OCI-LY3 (cell line): ENCODE data around the gene FEN1.

Source experiments
- H2AFZ ChIP-seq: fragments of 200-600, 300-600 bp; shearing (Covaris generic); 2 replicates; pipeline ENCODE4 v1.6.0; 2014; ENCODE audit warnings: antibody characterized with exemption, low read depth, low read length
- H3K27ac ChIP-seq: fragments of 200-600, 300-600 bp; sonication (generic); 2 replicates; pipeline ENCODE4 v1.5.1; 2014; ENCODE audit warnings: mild to moderate bottlenecking, low read length, moderate library complexity, mixed read lengths
- H3K27me3 ChIP-seq: fragments of 200-600, 300-600 bp; sonication (generic); 2 replicates; pipeline ENCODE4 v1.6.1; 2014; ENCODE audit warnings: low read depth, low read length, mixed read lengths
- H3K36me3 ChIP-seq: fragments of 200-600, 300-600 bp; sonication (generic); replicated peaks from 2 replicates; pipeline ENCODE3; 2014; ENCODE audit warnings: low read depth, low read length, mixed read lengths
- H3K4me1 ChIP-seq: fragments of 300-600, 200-600 bp; sonication (generic); 2 replicates; pipeline ENCODE4 v1.6.1; 2014; ENCODE audit warnings: low read length, mixed read lengths
- H3K4me2 ChIP-seq: fragments of 200-600, 300-600 bp; sonication (generic); 2 replicates; pipeline ENCODE4 v1.6.1; 2014; ENCODE audit warnings: low read length, mixed read lengths
- H3K4me3 ChIP-seq: fragments of 300-600, 200-600 bp; sonication (generic); 2 replicates; pipeline ENCODE4 v1.5.1; 2014; ENCODE audit warnings: antibody characterized with exemption, mild to moderate bottlenecking, low read length, moderate library complexity
- H3K79me2 ChIP-seq: fragments of 300-600, 200-600 bp; shearing (Covaris generic); 2 replicates; pipeline ENCODE4 v1.6.1; 2014; ENCODE audit warnings: mild to moderate bottlenecking, low read length, mixed read lengths
- H3K9ac ChIP-seq: fragments of 300-600, 200-600 bp; shearing (Covaris generic); 2 replicates; pipeline ENCODE4 v1.6.0; 2014; ENCODE audit warnings: mild to moderate bottlenecking, low read length, moderate library complexity
- H3K9me3 ChIP-seq: fragments of 200-600, 300-600 bp; shearing (Covaris generic); 2 replicates; pipeline ENCODE4 v1.6.1; 2014; ENCODE audit warnings: low read length, mixed read lengths; ENCODE audit not compliant: insufficient read depth
- H4K20me1 ChIP-seq: fragments of 200-600, 300-600 bp; sonication (generic); 2 replicates; pipeline ENCODE4 v1.6.1; 2016; ENCODE audit warnings: low read length, mixed read lengths; ENCODE audit not compliant: insufficient read depth
- CTCF ChIP-seq: fragments of 200-600, 300-600 bp; sonication (generic); IDR thresholded peaks from 2 replicates; pipeline ENCODE4 v1.5.1; 2014; ENCODE audit warnings: antibody characterized with exemption, low read length, low read depth
- EZH2phosphoT487 ChIP-seq: fragments of 200-600 bp; shearing (Covaris generic); IDR thresholded peaks from 2 replicates; pipeline ENCODE4 v1.6.1; 2018; ENCODE audit warnings: antibody characterized with exemption, mixed run types, low read depth

The FEN1 gene

DNA sequence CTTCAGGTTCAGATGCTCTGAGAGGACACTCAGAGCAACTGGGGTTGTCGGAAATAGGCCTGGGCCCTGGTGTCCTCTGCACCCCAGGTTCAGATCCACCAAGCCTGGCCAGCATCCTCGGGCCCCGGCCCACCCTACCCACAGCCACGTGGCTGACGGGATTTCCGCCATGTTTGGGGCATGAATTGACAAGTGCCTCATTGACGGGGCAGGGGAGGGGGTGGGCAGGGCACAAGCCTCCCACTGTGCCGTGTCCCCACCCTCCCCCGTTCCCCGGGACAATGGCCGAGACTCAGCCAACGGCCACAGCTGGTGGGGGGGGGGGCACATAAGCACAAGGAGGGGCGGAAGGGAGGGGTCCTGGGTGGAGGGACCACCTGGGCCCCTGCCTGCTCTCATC, 31.8 kb upstream of the FEN1 start:
- H3K4me3 ChIP-seq: no peak overlapping the region
- H3K27ac ChIP-seq: no peak overlapping the region
- no peaks in the 10 kb centered on the region for H4K20me1 ChIP-seq
- H3K9me3 ChIP-seq: no peaks in the 10 kb centered on the region
- H3K4me2 ChIP-seq: no peak overlapping the region
- H2AFZ ChIP-seq: no peak overlapping the region
- H3K9ac ChIP-seq: no peak overlapping the region
- peaks cover 3% of the 10 kb centered on the region; the same call in 1 of the 2 replicates for H3K27me3 ChIP-seq
- no peaks in the 10 kb centered on the region for H3K4me1 ChIP-seq
- H3K36me3 ChIP-seq: no peaks in the 10 kb centered on the region
- TF ChIP-seq EZH2phosphoT487 (no peak), CTCF (no peak)
- no peaks in the 10 kb centered on the region for H3K79me2 ChIP-seq

GRCh38 chr11:61761440-61762222, 31.1 kb upstream of the FEN1 start:
- Histone ChIP-seq H3K9ac (no peak overlapping the region), H3K4me2 (no peak overlapping the region)

DNA sequence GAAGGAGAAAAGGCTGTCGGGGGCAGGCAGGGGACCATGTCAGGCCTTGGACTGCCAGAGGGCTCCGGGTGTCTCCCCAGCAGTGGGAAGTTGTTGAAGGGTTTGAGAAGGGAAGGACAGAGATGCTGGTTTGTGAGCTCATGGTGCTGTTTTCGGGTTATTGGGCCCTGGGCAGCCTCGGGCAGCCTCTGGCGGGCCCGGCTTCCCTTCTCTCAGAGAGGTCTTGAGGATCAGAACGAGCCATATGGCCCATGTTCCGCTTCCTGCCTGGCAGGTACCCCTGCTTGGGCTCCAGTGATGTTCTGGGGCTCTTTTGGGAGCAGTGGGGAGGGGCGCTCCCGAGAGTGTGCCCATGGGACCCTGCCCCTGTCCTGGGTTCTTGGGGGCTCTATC, 30.5 kb upstream of the FEN1 start:
- H3K4me1 ChIP-seq: no peaks in the 10 kb centered on the region
- peaks cover 3% of the 10 kb centered on the region; the same call in 1 of the 2 replicates for H3K27me3 ChIP-seq
- no peaks in the 10 kb centered on the region for H3K36me3 ChIP-seq
- H3K9ac ChIP-seq: no peak overlapping the region
- H3K9me3 ChIP-seq: no peaks in the 10 kb centered on the region
- H3K4me2 ChIP-seq: no peak overlapping the region
- H2AFZ ChIP-seq: no peak overlapping the region
- no peaks in the 10 kb centered on the region for H3K79me2 ChIP-seq
- TF ChIP-seq EZH2phosphoT487: no peak
- no peak for TF ChIP-seq CTCF
- no peak overlapping the region for H3K4me3 ChIP-seq
- H4K20me1 ChIP-seq: no peaks in the 10 kb centered on the region
- H3K27ac ChIP-seq: no peak overlapping the region

More at GRCh38 chr11:61761440-61762222, 31.1 kb upstream of the FEN1 start:
- Histone ChIP-seq H4K20me1 (no peaks in the 10 kb centered on the region), H3K27me3 (peaks cover 3% of the 10 kb centered on the region; the same call in 1 of the 2 replicates), H3K9me3 (no peaks in the 10 kb centered on the region), H2AFZ (no peak overlapping the region), H3K27ac (no peak overlapping the region), H3K79me2 (no peaks in the 10 kb centered on the region), H3K4me1 (no peaks in the 10 kb centered on the region), H3K36me3 (no peaks in the 10 kb centered on the region), H3K4me3 (no peak overlapping the region)
- TF ChIP-seq CTCF: no peak
- TF ChIP-seq EZH2phosphoT487: no peak

- TF ChIP-seq CTCF (no peak), EZH2phosphoT487 (no peak)
Observed at GRCh38 chr11:61762798-61763197, 29.9 kb upstream of the FEN1 start.

More at GRCh38 chr11:61762798-61763197, 29.9 kb upstream of the FEN1 start:
- Histone ChIP-seq H3K79me2 (no peaks in the 10 kb centered on the region), H4K20me1 (no peaks in the 10 kb centered on the region), H3K36me3 (no peaks in the 10 kb centered on the region), H3K9me3 (no peaks in the 10 kb centered on the region), H3K4me3 (no peak overlapping the region), H2AFZ (no peak overlapping the region), H3K27ac (no peak overlapping the region), H3K4me2 (no peak overlapping the region), H3K27me3 (peaks cover 3% of the 10 kb centered on the region; the same call in 1 of the 2 replicates), H3K9ac (no peak overlapping the region), H3K4me1 (no peaks in the 10 kb centered on the region)
